D721Med (cell line): ENCODE measurements around the gene ZNF692.
"Not testable (repeated sequence)": the region's sequence is repeated elsewhere in the genome, so short reads cannot be mapped to it uniquely, and the experiment has no call there.

Experiments used
- DNase-seq: peaks from one replicate; pipeline ENCODE4 v3.0.0; 2011; ENCODE audit warnings: low spot score; ENCODE audit not compliant: insufficient read length
- FAIRE-seq: peaks from 2 replicates; lab custom pipeline; 2011; peaks lifted over from hg19 to GRCh38; lab: Jason Lieb, UNC
- CTCF ChIP-seq: IDR thresholded peaks from 2 replicates; pipeline ENCODE4 v1.5.1; 2012; ENCODE audit warnings: mild to moderate bottlenecking, control low read depth; ENCODE audit not compliant: insufficient read depth; ENCODE audit errors: missing control alignments

ZNF692 gene

GRCh38 chr1:248890549-248891498, 31.9 kb upstream of the ZNF692 start:
- FAIRE-seq = no peak
- TF ChIP-seq CTCF = no peak
- no peak for DNase-seq

GRCh38 chr1:248889914-248890243, 31.0 kb upstream of the ZNF692 start:
- FAIRE-seq, DNase-seq: not testable (repeated sequence)

- no peak for DNase-seq
- TF ChIP-seq CTCF = no peak
These were observed 27.5 kb upstream of the ZNF692 start for GRCh38 chr1:248886237-248886895.

GRCh38 chr1:248885646-248886045, 26.8 kb upstream of the ZNF692 start:
- TF ChIP-seq CTCF = no peak
- FAIRE-seq (no peak), DNase-seq (no peak)

More at GRCh38 chr1:248886237-248886895, 27.5 kb upstream of the ZNF692 start:
- no peak for FAIRE-seq

GRCh38 chr1:248884632-248885295, 25.9 kb upstream of the ZNF692 start:
- FAIRE-seq (no peak), DNase-seq (no peak)
- TF ChIP-seq CTCF = peak; percentile 9

- not testable (repeated sequence) for FAIRE-seq
These were observed 23.5 kb upstream of the ZNF692 start for GRCh38 chr1:248882427-248882826.

GRCh38 chr1:248881261-248881660, 22.4 kb upstream of the ZNF692 start:
- no peak for TF ChIP-seq CTCF
- FAIRE-seq (peak; percentile 44), DNase-seq (no peak)

More at GRCh38 chr1:248882427-248882826, 23.5 kb upstream of the ZNF692 start:
- not testable (repeated sequence) for DNase-seq
